Left lung (tissue), 10 donors: Measurements from ENCODE around the gene ANGPTL4. TPM values are rescaled to one million over a fixed set of nuclear protein-coding genes. Genes with fewer than 3 reads are reported as not detected.
A peak's percentile ranks its signal among the peaks of the same experiment; 100 is the strongest.

ENCODE experiments used
- ATAC-seq: fragments of 200-7000 bp; cut with Tn5 transposase; one replicate; pipeline ENCODE4 v1.9.1; 2020; ENCODE audit warnings: moderate library complexity
- DNase-seq, 4 donors: peaks; one replicate each; pipeline ENCODE4 v3.0.0-alpha.2; 2013 to 2020
- H3K27ac ChIP-seq, 2 donors: fragments of 200-600 bp; sonication (generic) in 1 of 2; one replicate each; pipeline versions ENCODE4 v1.5.0 to v1.8.0; 2020 to 2021
- H3K27me3 ChIP-seq, 2 donors: fragments of 200-600 bp; sonication (generic) in 1 of 2; one replicate each; pipeline versions ENCODE4 v1.5.0 to v1.8.0; 2020 to 2021
- H3K36me3 ChIP-seq, 2 donors: fragments of 200-600 bp; sonication (generic) in 1 of 2; one replicate each; pipeline versions ENCODE4 v1.5.0 to v1.8.0; 2020 to 2021
- H3K4me1 ChIP-seq, 2 donors: fragments of 200-600 bp; one replicate each; pipeline ENCODE4 v1.8.0; 2021
- H3K4me3 ChIP-seq, 2 donors: fragments of 200-600 bp; sonication (generic) in 1 of 2; one replicate each; pipeline versions ENCODE4 v1.5.0 to v1.8.0; 2020 to 2021; ENCODE audit warnings: mild to moderate bottlenecking in 1 of 2
- H3K9me3 ChIP-seq, 2 donors: fragments of 200-600 bp; sonication (generic) in 1 of 2; one replicate each; pipeline versions ENCODE4 v1.5.0 to v1.8.0; 2020 to 2021
- intact Hi-C, 2 donors: fragments of 100-400 bp; cut with DNase I; formaldehyde crosslinking; loops; one replicate each; pipeline versions ENCODE4 v1.11.2 to v1.14.2; 2022
- polyA plus RNA-seq, 6 donors: library from polyadenylated mRNA; unstranded; fragments of 120-200 nt; gene quantifications; one replicate each; pipeline ENCODE4 v1.2.1, GENCODE V29; 2013; ENCODE audit not compliant: insufficient read length in 6 of 6
- total RNA-seq, 2 donors: library from RNA; stranded (reverse); fragmentation: NEBNext Ultra II Directional; extraction: Animal tissue kit (Norgen Biotek cat#: 25700); gene quantifications; one replicate each; pipeline ENCODE4 v1.2.1, GENCODE V29; 2021
- TF ChIP-seq, protein P1 (sequence below), 2 donors: fragments of 200-600 bp; sonication (generic) in 1 of 2; IDR thresholded peaks; one replicate each; pipeline versions ENCODE4 v1.5.0 to v1.8.0; 2021; ENCODE audit warnings: antibody characterized with exemption in 2 of 2
- donor health status: DM: no; HTN: yes; CAD: no.
- donor health status: DM: no; HTN: no; CAD: no.

ANGPTL4 gene
- total and polyA plus RNA-seq, 8 donors, result 2.5 to 24.8 (median 4.3) TPM

DNA sequence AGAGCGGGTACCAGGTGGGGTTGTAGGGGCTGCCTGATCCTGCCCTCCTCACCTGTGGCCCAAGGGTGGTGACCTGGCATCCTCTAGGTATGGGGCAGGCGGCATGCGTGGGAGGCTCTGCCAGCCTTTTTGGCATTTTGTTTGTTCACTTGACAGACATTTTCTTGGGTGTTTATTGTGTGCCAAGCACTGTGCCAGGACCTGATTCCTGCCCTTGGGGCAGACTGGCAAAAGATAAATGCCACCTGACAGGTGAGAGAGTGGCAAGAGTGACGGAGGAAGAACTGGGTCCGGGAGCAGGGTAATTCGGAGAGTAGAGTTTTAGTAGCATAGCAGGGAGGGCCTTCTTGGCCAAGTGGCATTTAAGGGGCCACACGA lies 32.2 kb downstream of the ANGPTL4 start:
- no peaks in the 10 kb centered on the region for H3K9me3 ChIP-seq
- TF ChIP-seq, protein P1, sequence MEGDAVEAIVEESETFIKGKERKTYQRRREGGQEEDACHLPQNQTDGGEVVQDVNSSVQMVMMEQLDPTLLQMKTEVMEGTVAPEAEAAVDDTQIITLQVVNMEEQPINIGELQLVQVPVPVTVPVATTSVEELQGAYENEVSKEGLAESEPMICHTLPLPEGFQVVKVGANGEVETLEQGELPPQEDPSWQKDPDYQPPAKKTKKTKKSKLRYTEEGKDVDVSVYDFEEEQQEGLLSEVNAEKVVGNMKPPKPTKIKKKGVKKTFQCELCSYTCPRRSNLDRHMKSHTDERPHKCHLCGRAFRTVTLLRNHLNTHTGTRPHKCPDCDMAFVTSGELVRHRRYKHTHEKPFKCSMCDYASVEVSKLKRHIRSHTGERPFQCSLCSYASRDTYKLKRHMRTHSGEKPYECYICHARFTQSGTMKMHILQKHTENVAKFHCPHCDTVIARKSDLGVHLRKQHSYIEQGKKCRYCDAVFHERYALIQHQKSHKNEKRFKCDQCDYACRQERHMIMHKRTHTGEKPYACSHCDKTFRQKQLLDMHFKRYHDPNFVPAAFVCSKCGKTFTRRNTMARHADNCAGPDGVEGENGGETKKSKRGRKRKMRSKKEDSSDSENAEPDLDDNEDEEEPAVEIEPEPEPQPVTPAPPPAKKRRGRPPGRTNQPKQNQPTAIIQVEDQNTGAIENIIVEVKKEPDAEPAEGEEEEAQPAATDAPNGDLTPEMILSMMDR (IDR thresholded peaks at IDR 0.05), result no peak
- peaks cover 24 to 70% of the 10 kb centered on the region in 2 donors for H3K4me1 ChIP-seq
- no peak overlapping the region for H3K4me3 ChIP-seq
- H3K36me3 ChIP-seq, result peaks cover 0 to 22% of the 10 kb centered on the region in 2 donors
- no peak overlapping the region for H3K27ac ChIP-seq
- DNase-seq (no peak), ATAC-seq (no peak)
- H3K27me3 ChIP-seq, result no peaks in the 10 kb centered on the region
- intact Hi-C loops, result no loop called here

DNA sequence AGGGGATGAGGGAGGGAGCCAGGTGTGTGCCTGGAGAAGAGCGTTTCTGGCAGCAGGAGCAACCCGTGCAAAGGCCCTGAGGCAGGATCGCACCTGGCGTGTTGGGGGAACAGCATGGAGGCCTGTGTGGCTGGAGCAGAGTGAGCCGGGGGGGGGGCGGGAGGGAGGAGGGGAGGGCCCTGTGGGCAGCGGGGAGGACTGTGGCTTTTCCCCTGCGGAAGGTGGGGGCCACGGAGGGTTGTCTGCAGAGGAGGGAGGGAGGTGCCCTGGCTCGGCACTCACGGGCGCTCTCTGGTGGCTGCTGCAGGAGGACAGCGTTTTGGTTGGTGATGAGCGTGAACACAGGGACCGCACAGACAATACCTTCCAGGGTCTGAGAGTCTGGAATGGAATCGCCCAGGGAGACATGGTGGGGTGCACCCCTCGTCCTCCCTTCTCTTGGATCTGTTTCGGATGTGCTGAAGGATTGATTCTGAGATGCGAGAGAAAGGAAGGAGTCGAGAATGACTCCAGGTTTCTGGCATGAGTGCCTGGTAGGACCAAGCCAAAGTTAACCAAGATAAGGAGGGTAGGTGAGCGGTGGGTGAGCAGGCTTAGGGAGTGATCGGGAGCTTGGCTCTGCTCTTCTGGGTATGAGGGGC lies 32.7 kb downstream of the ANGPTL4 start:
- no peaks in the 10 kb centered on the region for H3K27me3 ChIP-seq
- H3K4me1 ChIP-seq, result peaks cover 19 to 65% of the 10 kb centered on the region in 2 donors
- peak in 3 of 4 donors; percentile 32 to 88 (median 60) for DNase-seq
- peaks cover 0 to 25% of the 10 kb centered on the region in 2 donors for H3K36me3 ChIP-seq
- no peak overlapping the region for H3K27ac ChIP-seq
- no peak overlapping the region for H3K4me3 ChIP-seq
- H3K9me3 ChIP-seq, result no peaks in the 10 kb centered on the region
- TF ChIP-seq, protein P1 (IDR thresholded peaks at IDR 0.05), result peak; percentile 37 to 63
- ATAC-seq, result peak; percentile 61
- intact Hi-C loops, result no loop called here

DNA sequence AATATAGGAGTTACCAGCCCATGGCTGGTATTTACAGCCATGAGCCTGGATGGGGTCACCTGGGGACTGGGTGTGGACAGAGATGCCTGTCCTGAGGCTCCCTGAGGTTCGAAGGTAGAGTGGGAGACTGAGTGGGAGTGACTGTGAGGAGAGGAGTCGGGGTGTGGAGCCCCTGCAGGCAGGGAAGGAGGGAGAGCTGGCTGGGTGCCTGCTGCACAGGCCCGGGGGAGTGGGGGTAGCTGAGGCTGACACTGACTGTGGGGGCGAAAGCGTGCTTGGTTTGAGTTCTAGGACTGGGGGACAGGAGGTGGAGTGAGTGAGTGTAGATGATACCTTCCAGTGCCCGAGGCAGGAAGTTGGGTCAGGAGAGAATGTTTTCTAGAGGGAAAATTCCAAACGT lies 33.3 kb downstream of the ANGPTL4 start:
- DNase-seq (no peak), ATAC-seq (no peak)
- H3K36me3 ChIP-seq, result peaks cover 0 to 31% of the 10 kb centered on the region in 2 donors
- no peak overlapping the region for H3K4me3 ChIP-seq
- TF ChIP-seq, protein P1 (IDR thresholded peaks at IDR 0.05), result no peak
- peaks cover 15 to 59% of the 10 kb centered on the region in 2 donors for H3K4me1 ChIP-seq
- no peak overlapping the region for H3K27ac ChIP-seq
- no peaks in the 10 kb centered on the region for H3K9me3 ChIP-seq
- intact Hi-C loops, result no loop called here
- no peaks in the 10 kb centered on the region for H3K27me3 ChIP-seq

DNA sequence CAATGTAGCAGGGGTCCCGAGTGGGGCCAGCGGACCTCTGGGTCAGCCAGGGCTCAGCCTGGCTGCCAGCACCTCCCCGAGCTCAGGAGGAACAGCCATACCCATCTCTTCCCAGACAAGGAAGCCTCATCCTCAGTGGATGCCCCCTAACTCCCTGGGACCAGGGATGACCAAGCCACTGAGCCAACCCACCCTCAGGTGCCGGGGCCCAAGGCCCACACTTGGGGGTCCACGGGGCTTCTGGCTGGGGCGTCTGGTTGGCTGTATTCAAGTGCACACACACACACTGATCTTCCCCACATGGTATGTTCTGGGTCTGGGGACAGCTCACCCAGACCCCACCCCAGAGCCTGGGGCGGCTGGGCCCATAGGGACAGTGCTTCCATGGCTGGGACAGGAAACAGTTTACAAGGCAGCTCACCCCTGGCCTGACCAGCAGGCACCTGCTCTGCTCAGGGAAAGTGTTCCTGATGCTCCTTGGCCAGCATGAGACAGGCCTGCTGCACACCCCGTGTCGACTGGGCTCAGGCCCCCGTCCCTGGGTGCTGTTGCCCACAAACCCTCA lies 33.9 kb downstream of the ANGPTL4 start:
- TF ChIP-seq, protein P1 (IDR thresholded peaks at IDR 0.05), result no peak
- Histone ChIP-seq H3K27me3 (no peaks in the 10 kb centered on the region), H3K4me3 (no peak overlapping the region), H3K27ac (no peak overlapping the region), H3K36me3 (peaks cover 0 to 36% of the 10 kb centered on the region in 2 donors), H3K4me1 (peaks cover 15 to 53% of the 10 kb centered on the region in 2 donors), H3K9me3 (no peaks in the 10 kb centered on the region)
- ATAC-seq, result no peak
- intact Hi-C loops, result no loop called here
- DNase-seq, result no peak

DNA sequence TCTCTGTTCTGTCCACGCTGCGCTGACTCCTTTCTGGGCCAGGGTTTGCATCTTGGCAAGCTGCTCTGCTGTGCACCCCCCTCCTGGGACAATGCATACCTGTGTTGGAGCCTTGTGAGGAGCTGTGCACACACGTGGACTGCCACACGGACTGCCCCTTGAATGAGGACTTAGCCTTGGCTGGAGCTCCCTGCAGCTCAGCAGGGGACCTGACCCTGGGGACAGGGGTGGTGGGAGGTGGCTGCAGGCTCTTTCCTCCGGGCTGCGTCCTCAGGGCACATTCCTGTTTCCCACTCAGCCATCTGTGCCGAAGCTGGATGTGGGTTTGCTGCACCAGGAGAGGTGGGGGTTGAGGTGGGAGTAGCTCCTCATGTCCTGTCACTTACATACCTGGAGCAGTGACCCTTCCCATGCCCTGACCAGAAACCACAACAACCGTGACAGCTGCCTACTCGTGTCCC lies 34.4 kb downstream of the ANGPTL4 start:
- Histone ChIP-seq H3K27ac (no peak overlapping the region), H3K4me3 (no peak overlapping the region), H3K4me1 (peaks cover 15 to 48% of the 10 kb centered on the region in 2 donors), H3K27me3 (no peaks in the 10 kb centered on the region), H3K9me3 (no peaks in the 10 kb centered on the region), H3K36me3 (peaks cover 0 to 42% of the 10 kb centered on the region in 2 donors)
- no peak for ATAC-seq
- TF ChIP-seq, protein P1 (IDR thresholded peaks at IDR 0.05), result no peak
- intact Hi-C loops, result no loop called here
- DNase-seq, result no peak
